HepG2 (cell line): Measurements from ENCODE around the gene KAZN.

Experiments used
- MAZ ChIP-seq, 2 experiments: sonication (generic) in 1 of 2; formaldehyde crosslinking in 1 of 2; IDR thresholded peaks; 2 replicates each; pipeline versions ENCODE4 v1.5.0 to v1.6.1; 2012 to 2020; ENCODE audit warnings: low read depth in 2 of 2, mild to moderate bottlenecking in 2 of 2, borderline replicate concordance in 1 of 2, improper control_type of control experiment in 1 of 2, low read length in 1 of 2, missing genetic modification reagents in 1 of 2, moderate library complexity in 1 of 2
- PHF20 ChIP-seq: sonication (generic); formaldehyde crosslinking; IDR thresholded peaks from 2 replicates; pipeline ENCODE4 v1.5.0; 2020; ENCODE audit warnings: mild to moderate bottlenecking, missing genetic modification reagents
- TBP ChIP-seq: sonication (generic); formaldehyde crosslinking; IDR thresholded peaks from 2 replicates; pipeline ENCODE4 v1.5.0; 2020; ENCODE audit warnings: missing genetic modification reagents
- ZNF333 ChIP-seq: sonication (generic); formaldehyde crosslinking; IDR thresholded peaks from 2 replicates; pipeline ENCODE4 v1.4.0; 2020; ENCODE audit warnings: mild to moderate bottlenecking, missing genetic modification reagents, borderline replicate concordance

- no peak for TF ChIP-seq ZNF333 (CRISPR knock-in tag)
- TF ChIP-seq TBP (CRISPR knock-in tag): no peak
- TF ChIP-seq PHF20: no peak
- no peak for TF ChIP-seq MAZ (IDR thresholded peaks at IDR 0.05; ENCODE audit: borderline replicate concordance, low read depth, low read length)
- TF ChIP-seq MAZ (CRISPR knock-in tag; IDR thresholded peaks at IDR 0.05; ENCODE audit: low read depth): no peak
Measured at GRCh38 chr1:15104768-15105167, 506.3 kb downstream of the KAZN start.
